Endothelial cell of umbilical vein (primary cell): Measurements from ENCODE around the gene PDE6D. TPM values are rescaled to one million over a fixed set of nuclear protein-coding genes. Genes with fewer than 3 reads are reported as not detected.
"Not testable (repeated sequence)": the region's sequence is repeated elsewhere in the genome, so short reads cannot be mapped to it uniquely, and the experiment has no call there.

ENCODE experiments used
- BruUV-seq: library from RNA; stranded (reverse); fragments of 400-500 nt; replicated peaks from 2 replicates; lab custom pipeline; 2021; lab: Mats Ljungman, UMichigan
- CTCF ChIA-PET: fragments of 300-600, 350-600 bp; sonication (Branson Sonifier 250); formaldehyde crosslinking; loops from one replicate; lab custom pipeline; 2021; ENCODE audit warnings: antibody characterized with exemption, inconsistent platforms; lab: Charles Lee
- POLR2A ChIA-PET: fragments of 300-600, 350-600 bp; sonication (Branson Sonifier 250); formaldehyde crosslinking; loops from one replicate; lab custom pipeline; 2021; ENCODE audit warnings: antibody characterized with exemption, inconsistent platforms; lab: Charles Lee
- DNase-seq: peaks from one replicate; pipeline ENCODE4 v3.0.0-alpha.2; 2011; ENCODE audit warnings: low read depth, low spot score
- FAIRE-seq: peaks from 2 replicates; lab custom pipeline; 2011; peaks lifted over from hg19 to GRCh38; lab: Jason Lieb, UNC
- H2AFZ ChIP-seq: 2 replicates; pipeline ENCODE4 v1.6.0; 2012; ENCODE audit warnings: low read depth, low read length, control low read depth, inconsistent platforms
- H3K27ac ChIP-seq: 2 replicates; pipeline ENCODE4 v1.5.1; 2011; ENCODE audit warnings: low read depth, mild to moderate bottlenecking, control low read depth, low read length, moderate library complexity; ENCODE audit not compliant: insufficient read depth
- H3K27me3 ChIP-seq, 2 experiments: 2 replicates each; pipeline versions ENCODE4 v1.6.0 to v1.6.1; 2011; ENCODE audit warnings: low read length in 2 of 2, mixed read lengths in 1 of 2; ENCODE audit not compliant: control insufficient read depth in 2 of 2, insufficient read depth in 2 of 2
- H3K36me3 ChIP-seq, 2 experiments: 2 replicates in 1 of 2; 3 replicates in 1 of 2; pipeline ENCODE4 v1.5.1; 2011; ENCODE audit warnings: low read length in 2 of 2, mild to moderate bottlenecking in 1 of 2, moderate library complexity in 1 of 2; ENCODE audit not compliant: control insufficient read depth in 2 of 2, insufficient read depth in 2 of 2; ENCODE audit errors: extremely low read depth in 1 of 2
- H3K4me1 ChIP-seq: 3 replicates; pipeline ENCODE4 v1.5.1; 2011; ENCODE audit warnings: mild to moderate bottlenecking, low read length; ENCODE audit not compliant: control insufficient read depth, insufficient read depth; ENCODE audit errors: extremely low read depth
- H3K4me2 ChIP-seq: 2 replicates; pipeline ENCODE4 v1.6.1; 2011; ENCODE audit warnings: low read length, control low read depth, mixed read lengths; ENCODE audit not compliant: insufficient read depth
- H3K4me3 ChIP-seq, 3 experiments: fragments of 200-600 bp in 1 of 3; sonication (generic), shearing (Covaris generic) in 1 of 3; replicated peaks in 1 of 3; 2 replicates each; pipeline ENCODE4 v1.5.1; 2011 to 2016; ENCODE audit warnings: control low read depth in 3 of 3, low read length in 3 of 3, mild to moderate bottlenecking in 2 of 3, inconsistent platforms in 1 of 3, low read depth in 1 of 3, moderate library complexity in 1 of 3; ENCODE audit not compliant: insufficient read depth in 1 of 3
- H3K79me2 ChIP-seq: 2 replicates; pipeline ENCODE4 v1.6.0; 2012; ENCODE audit warnings: low read length, inconsistent platforms; ENCODE audit not compliant: control insufficient read depth, insufficient read depth
- H3K9ac ChIP-seq: replicated peaks from 2 replicates; pipeline ENCODE3; 2011; ENCODE audit warnings: low read length, control low read depth; ENCODE audit not compliant: insufficient read depth; ENCODE audit errors: extremely low read depth
- H3K9me1 ChIP-seq: replicated peaks from 3 replicates; pipeline ENCODE4 v1.6.0; 2011; ENCODE audit warnings: mild to moderate bottlenecking, low read length; ENCODE audit not compliant: control insufficient read depth, insufficient read depth; ENCODE audit errors: extremely low read depth
- H3K9me3 ChIP-seq: replicated peaks from 2 replicates; pipeline ENCODE4 v1.5.1; 2012; ENCODE audit warnings: low read length, inconsistent platforms; ENCODE audit not compliant: control insufficient read depth, insufficient read depth
- H4K20me1 ChIP-seq: replicated peaks from 2 replicates; pipeline ENCODE3; 2011; ENCODE audit warnings: mild to moderate bottlenecking, low read length; ENCODE audit not compliant: control insufficient read depth, insufficient read depth; ENCODE audit errors: extremely low read depth
- CTCF ChIP-seq, 2 donors: IDR thresholded peaks; 1 replicate in 1 of 2; 2 replicates in 1 of 2; pipeline ENCODE4 v1.5.1; 2011; ENCODE audit warnings: low read length in 2 of 2, mild to moderate bottlenecking in 2 of 2, moderate library complexity in 2 of 2, control low read depth in 1 of 2, inconsistent platforms in 1 of 2, low read depth in 1 of 2; ENCODE audit not compliant: insufficient read depth in 1 of 2; ENCODE audit errors: extremely low read depth in 1 of 2
- EZH2 ChIP-seq: IDR thresholded peaks from 2 replicates; pipeline ENCODE4 v1.6.1; 2012; ENCODE audit warnings: borderline replicate concordance, low read depth, mild to moderate bottlenecking, moderate library complexity, low read length, inconsistent platforms; ENCODE audit not compliant: severe bottlenecking
- GATA2 ChIP-seq: IDR thresholded peaks from 2 replicates; pipeline ENCODE4 v1.7.0; 2011; ENCODE audit warnings: low read depth, mild to moderate bottlenecking, moderate library complexity, mixed read lengths, low read length; ENCODE audit not compliant: insufficient read length, insufficient read depth
- JUN ChIP-seq: IDR thresholded peaks from 2 replicates; pipeline ENCODE4 v1.6.1; 2011; ENCODE audit warnings: borderline replicate concordance, low read depth; ENCODE audit not compliant: insufficient read length, insufficient read depth
- MYC ChIP-seq: IDR thresholded peaks from one replicate; pipeline ENCODE4 v1.6.1; 2011; ENCODE audit warnings: mild to moderate bottlenecking, low read depth, low read length
- POLR2A ChIP-seq: IDR thresholded peaks from 2 replicates; pipeline ENCODE4 v1.6.1; 2012; ENCODE audit warnings: low read depth, mild to moderate bottlenecking, control low read depth, low read length
- POLR2AphosphoS5 ChIP-seq: IDR thresholded peaks from 2 replicates; pipeline ENCODE4 v1.6.1; 2012; ENCODE audit warnings: low read depth, mild to moderate bottlenecking, control low read depth, low read length, moderate library complexity; ENCODE audit not compliant: insufficient read depth
- dilution Hi-C: fragments of 300-500 bp; cut with MboI; formaldehyde crosslinking; loops from one replicate; pipeline ENCODE4 v1.15.0; 2019; ENCODE audit warnings: low sequenced_read_pairs; ENCODE audit not compliant: extremely low pct_ligation_motif_present
- intact Hi-C: fragments of 100-400 bp; cut with micrococcal nuclease; formaldehyde crosslinking; loops from one replicate; pipeline ENCODE4 v1.10.0; 2022
- polyA plus RNA-seq, 4 experiments: library from polyadenylated mRNA; depleted of rRNA in 3 of 4; stranded (reverse) in 3 of 4; unstranded in 1 of 4; fragments of >200 nt; gene quantifications; 2 replicates each; pipeline versions ENCODE4 v1.2.1 to v1.2.3, GENCODE V29; 2011 to 2012; ENCODE audit warnings: missing spikeins in 1 of 4
- total RNA-seq: library from RNA; stranded (reverse); gene quantifications from 2 replicates; pipeline ENCODE4 v1.2.3, GENCODE V29; 2021

PDE6D gene
- total and polyA plus RNA-seq, 2 donors (not counting 3 experiments of a cell fraction or from before 2014, with no cell fraction given) = 23.8 to 36.8 TPM

- BruUV-seq, POLR2A ChIA-PET: not testable (repeated sequence)
Measured at GRCh38 chr2:231748153-231748896, 32.8 kb downstream of the PDE6D start.

GRCh38 chr2:231745303-231746038 lies 35.6 kb downstream of the PDE6D start:
- dilution Hi-C loops (no loop called here), intact Hi-C loops (no loop called here)
- Histone ChIP-seq H3K4me3 (no peak overlapping the region), H3K9ac (no peak overlapping the region), H2AFZ (no peak overlapping the region), H3K4me1 (no peaks in the 10 kb centered on the region), H3K27me3 (peaks cover 0 to 2% of the 10 kb centered on the region in 2 experiments), H3K9me1 (no peaks in the 10 kb centered on the region), H3K9me3 (no peaks in the 10 kb centered on the region), H3K4me2 (no peak overlapping the region), H4K20me1 (no peaks in the 10 kb centered on the region), H3K79me2 (no peaks in the 10 kb centered on the region), H3K36me3 (no peaks in the 10 kb centered on the region), H3K27ac (no peak overlapping the region)
- CTCF ChIA-PET = interaction anchor here (0.7 to 1.8 kb wide), 4 partner anchors 8 to 263 kb away, joined by 3 to 10 read pairs (median 3); no protein-coding TSS in a partner anchor
- no peak for DNase-seq
- no TSS peak for BruUV-seq
- FAIRE-seq = no peak
- TF ChIP-seq MYC = no peak
- no peak for TF ChIP-seq CTCF (IDR thresholded peaks at IDR 0.05; ENCODE audit: extremely low read depth in 1 of 2, insufficient read depth in 1 of 2, low read depth in 1 of 2, low read length in 2 of 2)
- no peak for TF ChIP-seq POLR2A
- TF ChIP-seq GATA2 = no peak
- no peak for TF ChIP-seq POLR2AphosphoS5
- TF ChIP-seq EZH2 = no peak
- TF ChIP-seq JUN = no peak
- POLR2A ChIA-PET = no interaction called here

More at GRCh38 chr2:231748153-231748896, 32.8 kb downstream of the PDE6D start:
- H3K4me2 ChIP-seq, H3K9ac ChIP-seq, H3K36me3 ChIP-seq, H3K9me3 ChIP-seq, DNase-seq, H4K20me1 ChIP-seq, H3K9me1 ChIP-seq, H3K79me2 ChIP-seq, H3K4me1 ChIP-seq, H3K27ac ChIP-seq, H3K4me3 ChIP-seq, H2AFZ ChIP-seq, dilution Hi-C loops, intact Hi-C loops, CTCF ChIA-PET, H3K27me3 ChIP-seq, FAIRE-seq: not testable (repeated sequence)
